Stimulated activated CD8-positive, alpha-beta memory T cell treated with anti-CD3 and anti-CD28 coated beads, Interleukin-7, amount 100 ng/mL, for 48 hours (primary cell): Measurements from ENCODE around the gene VSX2.

Experiments
- DNase-seq, 2 donors: peaks; one replicate each; pipeline ENCODE4 v3.0.0-alpha.2; 2020; ENCODE audit warnings: low read depth in 1 of 2; ENCODE audit errors: extremely low read depth in 1 of 2

The VSX2 gene

DNA sequence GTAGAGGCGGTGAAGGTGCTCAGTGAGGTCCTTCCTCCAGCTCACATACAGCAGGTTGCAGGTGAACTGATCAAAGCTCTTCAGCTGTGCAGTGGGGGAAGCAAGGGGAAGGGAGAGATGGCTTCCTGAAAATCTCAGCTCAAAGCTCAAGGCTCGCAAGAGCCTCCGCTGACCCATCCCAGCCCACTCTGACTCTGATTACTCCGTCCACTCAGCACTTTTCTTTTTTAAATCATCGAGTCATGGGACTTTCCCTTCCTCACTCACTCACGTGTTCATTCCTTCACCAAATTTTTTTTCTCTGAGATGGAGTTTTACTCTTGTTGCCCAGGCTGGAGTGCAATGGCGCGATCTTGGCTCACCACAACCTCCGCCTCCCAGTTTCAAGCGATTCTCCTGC lies 58.7 kb downstream of the VSX2 start:
- DNase-seq, result no peak

- DNase-seq, result peak in 1 of 2 donors; percentile 2
These were observed 59.9 kb downstream of the VSX2 start for GRCh38 chr14:74299061-74299545.

GRCh38 chr14:74301594-74302151 lies 62.4 kb downstream of the VSX2 start:
- DNase-seq, result no peak

- no peak for DNase-seq
These were observed 62.9 kb downstream of the VSX2 start for GRCh38 chr14:74302152-74302628.

DNA sequence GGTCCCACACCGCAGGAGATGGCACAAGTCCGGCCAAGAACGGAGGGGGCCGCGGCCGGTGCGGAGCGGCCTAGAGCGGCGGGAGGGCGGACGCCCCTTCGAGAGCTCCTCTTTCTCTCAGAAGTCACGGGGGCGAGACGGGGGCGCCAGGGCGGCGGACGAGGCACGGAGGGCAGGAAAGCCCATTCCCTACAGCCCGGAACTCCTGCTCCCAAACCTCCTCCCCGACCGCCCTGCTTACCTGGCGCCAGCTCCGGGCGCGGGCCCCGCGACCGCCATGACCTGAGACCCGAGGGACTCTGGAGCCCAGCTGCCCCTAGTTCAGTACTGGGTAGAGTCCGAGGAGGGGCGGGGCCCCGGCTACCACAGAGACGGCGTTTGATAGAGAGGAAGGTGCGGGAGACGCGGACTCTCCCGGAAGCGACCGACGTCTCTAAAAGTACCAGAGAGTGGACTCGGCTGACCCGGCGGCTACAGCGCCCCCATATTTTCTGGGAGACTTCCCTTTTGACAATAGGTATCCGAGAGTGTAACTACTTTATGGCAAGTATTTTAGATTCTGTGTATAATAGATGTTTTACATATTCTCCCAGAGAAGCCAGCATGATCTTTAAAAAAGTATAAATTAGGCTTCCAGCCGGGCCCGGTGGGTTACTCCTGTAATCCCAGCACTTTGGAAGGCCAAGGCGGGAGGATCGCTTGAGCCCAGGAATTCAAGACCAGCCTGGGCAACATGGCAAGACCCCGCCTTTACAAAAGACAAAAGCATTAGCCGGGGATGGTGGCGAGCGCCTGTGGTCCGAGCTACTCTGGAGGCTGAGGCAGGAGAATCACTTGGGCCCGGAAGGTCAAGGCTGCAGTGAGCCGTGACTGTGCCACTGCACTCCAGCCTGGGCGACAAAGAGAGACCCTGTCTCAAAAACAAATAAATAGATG lies 63.7 kb downstream of the VSX2 start, which contains the start of gene ABCD4:
Gene ABCD4, minus strand, starts transcription at position 301 of the 936 bp plus-strand sequence. Its CDS starts 22 bp downstream, at position 279.
- peak; percentile 81 to 90 for DNase-seq

- no peak for DNase-seq
These were observed 69.4 kb downstream of the VSX2 start for GRCh38 chr14:74308695-74309094.

DNA sequence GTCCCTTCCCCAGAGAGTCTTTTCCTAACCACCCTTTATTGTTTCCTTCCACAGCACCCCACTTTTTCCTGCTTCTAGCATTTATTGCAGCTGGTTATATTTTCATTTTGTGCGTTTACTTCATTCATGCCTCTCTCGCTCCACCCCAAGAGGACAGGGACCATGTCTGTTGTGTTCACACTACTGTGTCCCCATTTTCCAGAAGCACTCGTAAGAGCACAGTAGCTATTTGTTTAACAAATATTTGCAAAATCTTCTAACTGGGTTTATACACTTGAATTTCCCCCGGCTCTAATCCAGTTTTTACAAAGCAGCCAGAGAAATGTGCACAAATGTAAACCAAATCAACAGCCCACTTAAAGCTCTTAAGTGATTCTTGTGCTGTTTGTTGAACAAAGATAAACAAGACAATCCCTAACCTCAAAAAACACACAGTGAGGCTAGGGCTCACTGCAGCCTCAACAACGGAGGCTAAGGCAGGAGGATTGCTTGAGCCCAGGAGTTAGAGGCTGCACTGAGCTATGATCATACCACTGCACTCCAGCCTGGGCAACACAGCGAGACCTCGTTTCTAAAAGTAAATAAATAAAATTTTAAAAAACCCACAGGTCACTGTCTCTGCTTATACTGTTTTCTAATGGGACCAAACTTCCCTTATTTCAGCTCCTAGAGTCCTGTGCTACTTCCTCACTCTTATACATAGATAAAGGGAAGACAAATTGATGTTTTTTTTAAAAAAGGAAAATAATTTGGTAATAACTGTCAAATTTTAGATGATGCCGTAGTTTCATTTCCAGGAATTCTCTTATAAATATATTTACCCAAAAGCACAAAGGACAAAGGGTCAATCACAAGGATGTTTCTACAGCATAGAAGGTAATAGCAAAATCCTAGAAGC lies 70.1 kb downstream of the VSX2 start:
- no peak for DNase-seq

- no peak for DNase-seq
These were observed 72.9 kb downstream of the VSX2 start for GRCh38 chr14:74312161-74312560.
